ENCODE measurements around the gene VCAN. TPM values are rescaled to one million over a fixed set of nuclear protein-coding genes. Genes with fewer than 3 reads are reported as not detected.

The VCAN gene
- total and polyA plus RNA-seq, 2 donors (not counting 1 experiment from before 2014, with no cell fraction given): 2.0 TPM; not detected in 1

GRCh38 chr5:83562071-83562606 is 90.6 kb downstream of the VCAN start:
- intact Hi-C loops (cut with micrococcal nuclease): no loop called here
- WGBS (ENCODE audit: insufficient coverage): no CpG with 5 or more reads among the region's 1 CpG
- POLR2A ChIA-PET: no interaction called here
- Histone ChIP-seq H3K36me3 (replicated peaks in 1 of 2; ENCODE audit: control extremely low read depth in 1 of 2, control insufficient read depth in 1 of 2, extremely low read depth in 1 of 2, insufficient read depth in 2 of 2, low read length in 1 of 2) (no peaks in the 10 kb centered on the region), H3K9ac (ENCODE audit: low read length) (no peak overlapping the region), H3K27ac (ENCODE audit: low read length in 2 of 2) (no peak overlapping the region), H3K27me3 (replicated peaks in 1 of 4; ENCODE audit: control extremely low read depth in 1 of 4, control insufficient read depth in 3 of 4, insufficient read depth in 4 of 4, low read length in 3 of 4) (peaks cover 0 to 3% (median 0%) of the 10 kb centered on the region in 4 experiments), H4K20me1 (ENCODE audit: control insufficient read depth, insufficient read depth, low read length, poor library complexity, severe bottlenecking) (no peaks in the 10 kb centered on the region), H3K4me1 (ENCODE audit: control insufficient read depth in 2 of 2, insufficient read depth in 2 of 2, low read length in 2 of 2) (no peaks in the 10 kb centered on the region), H3K4me3 (ENCODE audit: control extremely low read depth in 1 of 5, extremely low read depth in 1 of 5, insufficient read depth in 1 of 5, low read depth in 2 of 5, low read length in 4 of 5) (no peak overlapping the region), H3K9me3 (ENCODE audit: control extremely low read depth in 1 of 3, control insufficient read depth in 2 of 3, insufficient read depth in 1 of 3, low read length in 2 of 3) (no peaks in the 10 kb centered on the region), H2AFZ (ENCODE audit: insufficient read depth, low read depth, low read length, poor library complexity, severe bottlenecking) (no peak overlapping the region), H3K4me2 (replicated peaks; ENCODE audit: low read depth, low read length, poor library complexity, severe bottlenecking) (no peak overlapping the region), H3K79me2 (ENCODE audit: control insufficient read depth, insufficient read depth, low read length) (no peaks in the 10 kb centered on the region)
- Mint-ChIP-seq H3K4me3 (no peak overlapping the region), H3K4me1 (no peaks in the 10 kb centered on the region), H3K27me3 (peaks cover 19% of the 10 kb centered on the region), H3K9me3 (ENCODE audit: insufficient read depth) (no peaks in the 10 kb centered on the region), H3K27ac (no peak overlapping the region)
- CTCF ChIA-PET: interaction anchor here (0.7 to 2.0 kb wide), 4 partner anchors 13 to 1212 kb away, joined by 3 to 13 read pairs (median 6); no protein-coding TSS in a partner anchor
- DNase-seq: no peak
- no peak for ATAC-seq (ENCODE audit: low read depth)
- no peak for TF ChIP-seq EZH2 (IDR thresholded peaks at IDR 0.05; ENCODE audit: borderline replicate concordance, insufficient read depth, low read depth, low read length, poor library complexity, severe bottlenecking)
- no peak for TF ChIP-seq CTCF (IDR thresholded peaks at IDR 0.05)

- Histone ChIP-seq H3K36me3 (replicated peaks in 1 of 2; ENCODE audit: control extremely low read depth in 1 of 2, control insufficient read depth in 1 of 2, extremely low read depth in 1 of 2, insufficient read depth in 2 of 2, low read length in 1 of 2) (no peaks in the 10 kb centered on the region), H3K27ac (ENCODE audit: low read length in 2 of 2) (no peak overlapping the region), H3K9ac (ENCODE audit: low read length) (no peak overlapping the region), H4K20me1 (ENCODE audit: control insufficient read depth, insufficient read depth, low read length, poor library complexity, severe bottlenecking) (no peaks in the 10 kb centered on the region), H3K4me1 (ENCODE audit: control insufficient read depth in 2 of 2, insufficient read depth in 2 of 2, low read length in 2 of 2) (no peaks in the 10 kb centered on the region), H2AFZ (ENCODE audit: insufficient read depth, low read depth, low read length, poor library complexity, severe bottlenecking) (no peak overlapping the region), H3K9me3 (ENCODE audit: control extremely low read depth in 1 of 3, control insufficient read depth in 2 of 3, insufficient read depth in 1 of 3, low read length in 2 of 3) (no peaks in the 10 kb centered on the region), H3K4me3 (ENCODE audit: control extremely low read depth in 1 of 5, extremely low read depth in 1 of 5, insufficient read depth in 1 of 5, low read depth in 2 of 5, low read length in 4 of 5) (no peak overlapping the region), H3K79me2 (ENCODE audit: control insufficient read depth, insufficient read depth, low read length) (no peaks in the 10 kb centered on the region), H3K4me2 (replicated peaks; ENCODE audit: low read depth, low read length, poor library complexity, severe bottlenecking) (no peak overlapping the region), H3K27me3 (replicated peaks in 1 of 4; ENCODE audit: control extremely low read depth in 1 of 4, control insufficient read depth in 3 of 4, insufficient read depth in 4 of 4, low read length in 3 of 4) (peaks cover 0 to 3% (median 0%) of the 10 kb centered on the region in 4 experiments)
- ChIA-PET POLR2A (no interaction called here), CTCF (interaction anchor here (0.7 to 3.0 kb wide), 3 partner anchors 13 to 1213 kb away, joined by 3 to 23 read pairs (median 13); no protein-coding TSS in a partner anchor)
- TF ChIP-seq CTCF (IDR thresholded peaks at IDR 0.05) (no peak), EZH2 (IDR thresholded peaks at IDR 0.05; ENCODE audit: borderline replicate concordance, insufficient read depth, low read depth, low read length, poor library complexity, severe bottlenecking) (no peak)
- Mint-ChIP-seq H3K4me1 (no peaks in the 10 kb centered on the region), H3K4me3 (no peak overlapping the region), H3K9me3 (ENCODE audit: insufficient read depth) (no peaks in the 10 kb centered on the region), H3K27me3 (peaks cover 19% of the 10 kb centered on the region), H3K27ac (no peak overlapping the region)
- WGBS (ENCODE audit: insufficient coverage): 87% methylated on average over 4 of the region's 5 CpGs
- intact Hi-C loops (cut with micrococcal nuclease): no loop called here
- ATAC-seq (ENCODE audit: low read depth) (no peak), DNase-seq (no peak)
These were observed 91.4 kb downstream of the VCAN start for GRCh38 chr5:83562791-83563557.

All from B cell (primary cell).